Hepatocyte (in vitro differentiated cells): Measurements from ENCODE around the gene ERG. TPM values are rescaled to one million over a fixed set of nuclear protein-coding genes. Genes with fewer than 3 reads are reported as not detected.

Experiments used
- DNase-seq: peaks from one replicate; pipeline ENCODE4 v3.0.0-alpha.2; 2016; ENCODE audit warnings: low spot score
- H2AFZ ChIP-seq: fragments of 200-600 bp; sonication (generic); 2 replicates; pipeline ENCODE4 v1.6.0; 2016; ENCODE audit warnings: antibody characterized with exemption, mild to moderate bottlenecking
- H3K27ac ChIP-seq: fragments of 200-600 bp; sonication (generic); 2 replicates; pipeline ENCODE4 v1.5.1; 2016; ENCODE audit warnings: mild to moderate bottlenecking
- H3K27me3 ChIP-seq: fragments of 200-600 bp; sonication (generic); 2 replicates; pipeline ENCODE4 v1.6.1; 2016
- H3K36me3 ChIP-seq: fragments of 200-600 bp; sonication (generic); replicated peaks from 2 replicates; pipeline ENCODE4 v1.5.1; 2016; ENCODE audit warnings: low read depth; ENCODE audit not compliant: insufficient read depth
- H3K4me1 ChIP-seq: fragments of 200-600 bp; sonication (generic); 2 replicates; pipeline ENCODE4 v1.5.1; 2016; ENCODE audit warnings: mild to moderate bottlenecking, moderate library complexity; ENCODE audit not compliant: insufficient read depth
- H3K4me2 ChIP-seq: fragments of 200-600 bp; sonication (generic); 2 replicates; pipeline ENCODE4 v1.6.0; 2016
- H3K4me3 ChIP-seq: fragments of 200-600 bp; sonication (generic); 2 replicates; pipeline ENCODE4 v1.5.1; 2016; ENCODE audit warnings: mild to moderate bottlenecking
- H3K79me2 ChIP-seq: fragments of 200-600 bp; sonication (generic); 2 replicates; pipeline ENCODE4 v1.6.0; 2017; ENCODE audit warnings: mild to moderate bottlenecking
- H3K9me2 ChIP-seq: fragments of 200-600 bp; sonication (generic); replicated peaks from 2 replicates; pipeline ENCODE4 v1.6.0; 2017; ENCODE audit warnings: mild to moderate bottlenecking; ENCODE audit not compliant: insufficient read depth
- H3K9me3 ChIP-seq: fragments of 200-600 bp; sonication (generic); 2 replicates; pipeline ENCODE4 v1.5.1; 2016; ENCODE audit warnings: low read depth, mild to moderate bottlenecking
- H4K20me1 ChIP-seq: fragments of 200-600 bp; sonication (generic); 2 replicates; pipeline ENCODE4 v1.6.0; 2016; ENCODE audit warnings: mild to moderate bottlenecking; ENCODE audit not compliant: insufficient read depth, poor library complexity, severe bottlenecking
- CTCF ChIP-seq: fragments of 200-600 bp; sonication (generic); IDR thresholded peaks from 2 replicates; pipeline ENCODE4 v1.5.1; 2016; ENCODE audit warnings: antibody characterized with exemption, mild to moderate bottlenecking; ENCODE audit not compliant: poor library complexity
- EZH2 ChIP-seq: fragments of 200-600 bp; sonication (generic); IDR thresholded peaks from 2 replicates; pipeline ENCODE4 v1.6.1; 2016; ENCODE audit warnings: antibody characterized with exemption, mild to moderate bottlenecking, borderline replicate concordance
- EZH2phosphoT487 ChIP-seq: fragments of 200-600 bp; sonication (generic); IDR thresholded peaks from one replicate; pipeline ENCODE4 v1.6.1; 2018; ENCODE audit warnings: antibody characterized with exemption, mild to moderate bottlenecking, low read depth, moderate library complexity; ENCODE audit not compliant: unreplicated experiment, severe bottlenecking
- WGBS: methylation state at CpG from one replicate; pipeline ENCODE4 v1.1.6; 2016; ENCODE audit warnings: low lambda C conversion rate; ENCODE audit errors: missing lambda C conversion rate; 5-methylcytosine and 5-hydroxymethylcytosine counted together
- polyA plus RNA-seq: library from polyadenylated mRNA; unstranded; fragments of >200 nt; fragmentation: Nextera tagmentation; extraction: Ambion mirVana; gene quantifications from 2 replicates; pipeline ENCODE4 v1.2.1, GENCODE V29; 2016
- total RNA-seq: library from RNA; depleted of rRNA; stranded (reverse); fragments of >200 nt; gene quantifications from 2 replicates; pipeline ENCODE4 v1.2.3, GENCODE V29; 2014

ERG gene
- total and polyA plus RNA-seq, 2 experiments from 2014 or later: 2.5 to 5.1 TPM

GRCh38 chr21:38474796-38475195 lies 23.5 kb downstream of the ERG start:
- no peaks in the 10 kb centered on the region for H3K36me3 ChIP-seq
- H3K27me3 ChIP-seq: no peaks in the 10 kb centered on the region
- TF ChIP-seq EZH2phosphoT487 (no peak), EZH2 (no peak), CTCF (no peak)
- no peak overlapping the region for H3K27ac ChIP-seq
- H2AFZ ChIP-seq: no peak overlapping the region
- peaks cover 12% of the 10 kb centered on the region for H3K4me1 ChIP-seq
- no peak overlapping the region for H3K4me2 ChIP-seq
- no peaks in the 10 kb centered on the region for H3K9me2 ChIP-seq
- 97% methylated on average over 8 of the region's 8 CpGs for WGBS
- no peak for DNase-seq
- no peaks in the 10 kb centered on the region for H3K9me3 ChIP-seq
- no peaks in the 10 kb centered on the region for H3K79me2 ChIP-seq
- H4K20me1 ChIP-seq: no peaks in the 10 kb centered on the region
- H3K4me3 ChIP-seq: no peak overlapping the region

- TF ChIP-seq CTCF (no peak), EZH2phosphoT487 (no peak), EZH2 (no peak)
- H3K79me2 ChIP-seq: no peaks in the 10 kb centered on the region
- no peaks in the 10 kb centered on the region for H3K36me3 ChIP-seq
- H3K9me2 ChIP-seq: no peaks in the 10 kb centered on the region
- no peak overlapping the region for H3K4me3 ChIP-seq
- H3K9me3 ChIP-seq: no peaks in the 10 kb centered on the region
- peaks cover 12% of the 10 kb centered on the region for H3K4me1 ChIP-seq
- no peaks in the 10 kb centered on the region for H4K20me1 ChIP-seq
- H3K27me3 ChIP-seq: no peaks in the 10 kb centered on the region
- 85% methylated on average over 5 of the region's 7 CpGs for WGBS
- H3K4me2 ChIP-seq: no peak overlapping the region
- DNase-seq: no peak
- H2AFZ ChIP-seq: no peak overlapping the region
- no peak overlapping the region for H3K27ac ChIP-seq
Observed at GRCh38 chr21:38474124-38474523, 24.2 kb downstream of the ERG start.

GRCh38 chr21:38472412-38473108 lies 25.7 kb downstream of the ERG start:
- Histone ChIP-seq H3K4me1 (peaks cover 12% of the 10 kb centered on the region), H4K20me1 (no peaks in the 10 kb centered on the region), H3K4me3 (no peak overlapping the region), H3K36me3 (no peaks in the 10 kb centered on the region), H2AFZ (no peak overlapping the region), H3K79me2 (no peaks in the 10 kb centered on the region), H3K4me2 (no peak overlapping the region), H3K27ac (no peak overlapping the region), H3K9me2 (no peaks in the 10 kb centered on the region), H3K9me3 (no peaks in the 10 kb centered on the region), H3K27me3 (no peaks in the 10 kb centered on the region)
- TF ChIP-seq EZH2phosphoT487: no peak
- no peak for TF ChIP-seq EZH2
- TF ChIP-seq CTCF: no peak
- DNase-seq: no peak
- 78% methylated on average over 23 of the region's 23 CpGs for WGBS
